Gastroesophageal sphincter (tissue), 4 donors: Measurements from ENCODE around the gene MACROD1. TPM values are rescaled to one million over a fixed set of nuclear protein-coding genes. Genes with fewer than 3 reads are reported as not detected.

Source experiments
- ATAC-seq: fragments of 150-250 bp; one replicate; pipeline ENCODE4 v1.9.1; 2016; ENCODE audit warnings: mild to moderate bottlenecking, moderate library complexity
- H3K27ac ChIP-seq, 4 donors: fragments of 200-600 bp; sonication (generic) in 3 of 4; 1 replicate in 3 of 4; 2 replicates in 1 of 4; pipeline ENCODE4 v1.5.1; 2016 to 2019
- H3K27me3 ChIP-seq: fragments of 200-600 bp; sonication (generic); one replicate; pipeline ENCODE4 v1.5.1; 2019
- H3K36me3 ChIP-seq, 2 donors: fragments of 200-600 bp; sonication (generic); one replicate each; pipeline ENCODE4 v1.5.1; 2019; ENCODE audit warnings: control low read depth in 1 of 2
- H3K4me1 ChIP-seq, 3 donors: fragments of 200-600 bp; sonication (generic); 1 replicate in 2 of 3; 2 replicates in 1 of 3; pipeline ENCODE4 v1.5.1; 2016 to 2019; ENCODE audit warnings: control low read depth in 2 of 3
- H3K4me3 ChIP-seq, 2 donors: fragments of 200-600 bp; sonication (generic); one replicate each; pipeline ENCODE4 v1.5.1; 2019; ENCODE audit warnings: mild to moderate bottlenecking in 1 of 2, moderate library complexity in 1 of 2
- H3K9me3 ChIP-seq, 3 donors: fragments of 200-600 bp; sonication (generic); one replicate each; pipeline ENCODE4 v1.5.1; 2017 to 2019; ENCODE audit warnings: control low read depth in 2 of 3
- EP300 ChIP-seq: sonication (generic); formaldehyde crosslinking; IDR thresholded peaks from one replicate; pipeline ENCODE4 v1.6.1; 2017; ENCODE audit warnings: antibody characterized with exemption, mild to moderate bottlenecking
- POLR2A ChIP-seq, 2 donors: fragments of 450-650 bp; IDR thresholded peaks; one replicate each; pipeline ENCODE4 v1.6.1; 2017; ENCODE audit warnings: antibody characterized with exemption in 2 of 2, mild to moderate bottlenecking in 2 of 2, moderate library complexity in 1 of 2
- POLR2AphosphoS5 ChIP-seq: sonication (generic); formaldehyde crosslinking; IDR thresholded peaks from one replicate; pipeline ENCODE4 v1.6.1; 2017; ENCODE audit warnings: antibody characterized with exemption
- WGBS, 2 donors: methylation state at CpG; one replicate each; pipeline ENCODE4 v1.1.5; 2018; ENCODE audit warnings: low coverage in 1 of 2; 5-methylcytosine and 5-hydroxymethylcytosine counted together
- total RNA-seq, 4 donors: library from RNA; depleted of rRNA; stranded (reverse); fragments of >200 nt; gene quantifications; one replicate each; pipeline ENCODE4 v1.1.0, GENCODE V29; 2016
- TF ChIP-seq, protein P1 (sequence below), 4 experiments: fragments of 200-600 bp in 2 of 4; fragments of 450-650 bp in 2 of 4; sonication (generic) in 1 of 4; IDR thresholded peaks; one replicate each; pipeline ENCODE4 v1.5.1; 2017 to 2019; ENCODE audit warnings: antibody characterized with exemption in 4 of 4, mild to moderate bottlenecking in 2 of 4, moderate library complexity in 2 of 4

MACROD1 gene
- total RNA-seq, 4 donors from 2014 or later, result 26.9 to 56.2 (median 30.4) TPM

DNA sequence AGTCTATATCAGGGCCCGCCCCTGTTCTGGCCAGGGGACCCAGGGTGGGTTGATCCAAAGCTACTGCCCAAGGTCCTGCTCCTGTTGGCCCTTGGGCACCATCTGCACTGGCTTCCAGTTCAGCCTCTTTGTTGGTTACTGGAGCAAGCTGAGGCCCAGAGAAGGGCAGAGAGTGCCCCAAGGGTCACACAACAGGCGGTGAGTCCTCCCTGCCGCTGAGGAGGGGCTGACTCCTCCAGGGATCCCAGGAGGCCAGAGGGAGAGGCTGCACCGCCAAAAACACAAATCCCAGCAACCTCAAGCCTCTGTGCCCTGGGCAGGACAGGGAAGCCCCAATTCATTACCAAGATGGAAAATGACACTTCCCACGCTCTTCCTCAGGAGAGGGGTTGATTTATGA is 61.3 kb downstream of the MACROD1 start:
- no peak for ATAC-seq

DNA sequence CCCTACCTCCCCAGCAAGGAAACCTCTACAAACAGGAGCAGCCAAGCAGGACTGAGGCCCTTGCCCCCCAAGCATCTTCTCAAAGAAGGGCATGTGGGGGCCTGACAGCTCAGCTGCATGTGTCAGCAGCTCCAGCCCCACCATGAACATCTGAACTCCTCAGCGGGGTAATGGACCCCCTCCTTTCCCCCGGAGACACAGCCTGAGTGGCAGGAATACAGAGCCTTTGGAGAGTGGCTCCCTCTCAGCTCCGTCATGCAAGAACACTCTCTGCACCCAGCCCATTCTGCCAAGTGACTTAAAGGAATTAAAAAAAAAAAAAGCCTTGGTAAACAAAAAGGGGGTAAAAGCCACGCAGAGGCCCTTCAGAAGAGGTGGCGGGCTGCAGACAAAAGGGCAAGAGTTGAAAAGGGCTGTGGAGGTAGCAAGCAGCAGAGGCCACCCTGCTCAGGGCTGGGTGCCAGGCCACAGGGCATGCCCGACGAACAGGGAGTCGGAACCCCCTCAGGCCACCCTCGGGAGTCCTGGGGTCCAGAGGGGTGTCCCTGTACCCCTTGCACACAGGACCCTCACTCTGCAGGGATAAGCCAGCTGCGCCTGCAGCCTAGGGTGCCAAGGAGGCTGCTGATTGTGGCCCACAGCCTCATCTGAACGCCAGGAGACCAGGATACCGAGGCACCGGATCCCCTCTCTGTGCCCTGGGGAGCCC is 62.5 kb downstream of the MACROD1 start:
- no peak for ATAC-seq
- no peaks in the 10 kb centered on the region for H3K36me3 ChIP-seq
- H3K27ac ChIP-seq, result no peak overlapping the region
- H3K4me3 ChIP-seq, result no peak overlapping the region
- no peaks in the 10 kb centered on the region for H3K9me3 ChIP-seq
- WGBS, 2 donors, result 87 to 100% methylated on average over 1 to 3 of the region's 13 CpGs
- H3K4me1 ChIP-seq, result peaks cover 0 to 4% (median 0%) of the 10 kb centered on the region in 3 donors
- no peak for TF ChIP-seq POLR2AphosphoS5
- no peak for TF ChIP-seq POLR2A (IDR thresholded peaks at IDR 0.05)
- TF ChIP-seq, protein P1, sequence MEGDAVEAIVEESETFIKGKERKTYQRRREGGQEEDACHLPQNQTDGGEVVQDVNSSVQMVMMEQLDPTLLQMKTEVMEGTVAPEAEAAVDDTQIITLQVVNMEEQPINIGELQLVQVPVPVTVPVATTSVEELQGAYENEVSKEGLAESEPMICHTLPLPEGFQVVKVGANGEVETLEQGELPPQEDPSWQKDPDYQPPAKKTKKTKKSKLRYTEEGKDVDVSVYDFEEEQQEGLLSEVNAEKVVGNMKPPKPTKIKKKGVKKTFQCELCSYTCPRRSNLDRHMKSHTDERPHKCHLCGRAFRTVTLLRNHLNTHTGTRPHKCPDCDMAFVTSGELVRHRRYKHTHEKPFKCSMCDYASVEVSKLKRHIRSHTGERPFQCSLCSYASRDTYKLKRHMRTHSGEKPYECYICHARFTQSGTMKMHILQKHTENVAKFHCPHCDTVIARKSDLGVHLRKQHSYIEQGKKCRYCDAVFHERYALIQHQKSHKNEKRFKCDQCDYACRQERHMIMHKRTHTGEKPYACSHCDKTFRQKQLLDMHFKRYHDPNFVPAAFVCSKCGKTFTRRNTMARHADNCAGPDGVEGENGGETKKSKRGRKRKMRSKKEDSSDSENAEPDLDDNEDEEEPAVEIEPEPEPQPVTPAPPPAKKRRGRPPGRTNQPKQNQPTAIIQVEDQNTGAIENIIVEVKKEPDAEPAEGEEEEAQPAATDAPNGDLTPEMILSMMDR (IDR thresholded peaks at IDR 0.05), result no peak
- no peak for TF ChIP-seq EP300
- no peaks in the 10 kb centered on the region for H3K27me3 ChIP-seq

More for the DNA sequence above, 61.3 kb downstream of the MACROD1 start:
- H3K36me3 ChIP-seq, result no peaks in the 10 kb centered on the region
- no peak overlapping the region for H3K27ac ChIP-seq
- H3K4me1 ChIP-seq, result peaks cover 0 to 4% (median 0%) of the 10 kb centered on the region in 3 donors
- H3K27me3 ChIP-seq, result no peaks in the 10 kb centered on the region
- WGBS, 2 donors, result 83% methylated on average over 1 of the region's 5 CpGs; no CpG with 5 or more reads in 1 of the 2 donors
- no peak for TF ChIP-seq POLR2AphosphoS5
- TF ChIP-seq, protein P1 (IDR thresholded peaks at IDR 0.05), result no peak
- no peak for TF ChIP-seq EP300
- no peak for TF ChIP-seq POLR2A (IDR thresholded peaks at IDR 0.05)
- H3K4me3 ChIP-seq, result no peak overlapping the region
- no peaks in the 10 kb centered on the region for H3K9me3 ChIP-seq

DNA sequence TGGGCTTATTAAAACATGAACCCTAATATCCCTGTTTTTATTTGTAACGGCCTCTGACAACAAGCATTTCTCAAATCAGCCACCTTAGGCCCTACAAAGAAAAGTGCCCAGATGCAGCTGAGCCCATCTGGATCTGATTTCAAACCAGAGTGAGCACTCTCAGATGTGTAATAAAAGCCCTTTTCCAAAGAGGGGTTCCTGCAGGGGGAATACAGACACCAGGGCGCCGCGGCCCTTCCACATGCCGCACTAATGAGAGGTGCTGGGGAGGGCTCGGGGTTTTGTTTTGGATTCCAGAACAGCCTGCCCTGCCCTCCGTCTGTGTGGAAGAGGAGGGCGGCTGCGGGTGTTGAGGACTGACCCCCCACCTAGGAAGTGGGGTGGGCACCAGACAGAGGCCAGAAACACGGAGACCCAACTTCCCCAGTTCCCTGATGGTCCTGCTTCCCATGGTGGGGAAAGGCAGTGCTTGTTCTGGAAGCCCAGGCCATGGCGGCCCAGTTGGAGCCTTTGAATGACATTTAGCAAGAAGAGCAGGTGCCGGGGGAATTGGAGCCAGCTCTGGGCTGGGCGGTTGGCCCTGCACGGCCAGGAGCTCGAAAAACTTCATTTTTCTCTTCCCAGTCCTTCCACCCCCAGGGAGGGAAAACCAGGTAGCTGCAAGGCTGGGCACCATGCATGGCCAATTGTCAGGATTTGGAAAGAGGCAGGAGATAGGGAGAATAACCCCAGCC is 63.7 kb downstream of the MACROD1 start:
- Histone ChIP-seq H3K36me3 (no peaks in the 10 kb centered on the region), H3K27me3 (no peaks in the 10 kb centered on the region), H3K4me3 (no peak overlapping the region), H3K9me3 (no peaks in the 10 kb centered on the region), H3K4me1 (peaks cover 0 to 9% (median 0%) of the 10 kb centered on the region in 3 donors), H3K27ac (peak overlapping the region in 2 of 4 donors; percentile 30 to 41)
- no peak for ATAC-seq
- no peak for TF ChIP-seq POLR2AphosphoS5
- no peak for TF ChIP-seq POLR2A (IDR thresholded peaks at IDR 0.05)
- TF ChIP-seq EP300, result no peak
- TF ChIP-seq, protein P1 (IDR thresholded peaks at IDR 0.05), result no peak
- WGBS, 2 donors, result 80 to 100% methylated on average over 1 of the region's 15 CpGs

DNA sequence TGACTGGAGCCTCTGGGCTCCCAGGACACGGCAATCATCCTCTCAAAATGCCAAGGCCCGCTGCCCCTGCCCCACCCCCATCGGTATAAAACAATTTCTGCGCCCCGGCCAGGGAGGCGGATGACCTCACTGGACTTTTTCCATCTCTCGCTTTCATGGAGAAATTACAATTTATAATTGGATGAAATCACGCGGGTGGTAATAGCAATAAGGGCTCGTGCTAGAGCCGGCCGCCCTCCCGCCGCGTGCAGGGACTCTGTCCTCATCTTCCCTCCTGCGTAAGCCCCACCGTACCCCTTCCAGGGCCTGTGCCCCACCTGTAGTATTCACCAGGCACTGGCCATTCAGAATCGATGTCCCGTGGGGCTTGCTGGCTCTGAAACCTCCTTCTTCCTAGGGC is 64.5 kb downstream of the MACROD1 start:
- H3K4me3 ChIP-seq, result no peak overlapping the region
- H3K9me3 ChIP-seq, result no peaks in the 10 kb centered on the region
- no peak for TF ChIP-seq POLR2AphosphoS5
- TF ChIP-seq EP300, result no peak
- TF ChIP-seq, protein P1 (IDR thresholded peaks at IDR 0.05), result no peak
- no peak for TF ChIP-seq POLR2A (IDR thresholded peaks at IDR 0.05)
- H3K36me3 ChIP-seq, result no peaks in the 10 kb centered on the region
- no peak for ATAC-seq
- 78 to 85% methylated on average over 7 to 14 of the region's 19 CpGs for WGBS, 2 donors
- peaks cover 0 to 16% (median 0%) of the 10 kb centered on the region in 3 donors for H3K4me1 ChIP-seq
- H3K27ac ChIP-seq, result peak overlapping the region in 3 of 4 donors; percentile 30 to 50 (median 41)
- H3K27me3 ChIP-seq, result no peaks in the 10 kb centered on the region
